LNCaP clone FGC (cell line): Measurements from ENCODE around the gene PEPD.
"Not testable (repeated sequence)": the region's sequence is repeated elsewhere in the genome, so short reads cannot be mapped to it uniquely, and the experiment has no call there.

Experiments used
- DNase-seq: peaks from one replicate; pipeline ENCODE4 v3.0.0-alpha.2; 2011; ENCODE audit warnings: low read depth
- H3K4me3 ChIP-seq: 2 replicates; pipeline ENCODE4 v1.5.1; 2011; ENCODE audit warnings: mild to moderate bottlenecking, low read depth, low read length, control low read depth
- CTCF ChIP-seq: IDR thresholded peaks from 2 replicates; pipeline ENCODE4 v1.5.1; 2012; ENCODE audit warnings: mild to moderate bottlenecking; ENCODE audit not compliant: control insufficient read depth, insufficient read depth; ENCODE audit errors: extremely low read depth

Gene PEPD

GRCh38 chr19:33521480-33522370 lies at the start of gene PEPD:
Gene PEPD (minus strand): TSS chr19:33521791. CDS start chr19:33521760, 31 bp downstream.
- peak within 1 kb of the TSS; percentile 89 for H3K4me3 ChIP-seq
- DNase-seq, result peak; percentile 43
- no peak for TF ChIP-seq CTCF

DNA sequence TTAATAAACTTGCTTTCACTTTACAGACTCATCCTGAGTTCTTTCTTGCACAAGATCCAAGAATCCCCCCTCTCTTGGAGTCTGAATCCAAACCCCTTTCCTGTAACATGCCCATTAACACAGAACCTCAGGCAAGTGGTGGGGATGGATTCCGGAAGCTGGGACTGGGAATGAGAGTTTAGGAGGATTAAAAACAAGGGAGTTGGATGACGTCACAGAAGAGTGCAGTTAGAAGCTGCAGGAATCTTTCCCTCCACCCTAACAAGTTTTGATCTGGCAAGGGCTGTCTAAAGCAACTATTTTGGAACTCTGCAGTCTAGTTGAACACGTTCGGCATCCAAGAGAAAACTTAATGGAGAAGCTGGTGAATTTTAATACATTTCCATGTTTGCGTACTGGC lies 48.2 kb upstream of the PEPD start:
- TF ChIP-seq CTCF, result no peak
- DNase-seq, result no peak
- H3K4me3 ChIP-seq, result no peak overlapping the region

DNA sequence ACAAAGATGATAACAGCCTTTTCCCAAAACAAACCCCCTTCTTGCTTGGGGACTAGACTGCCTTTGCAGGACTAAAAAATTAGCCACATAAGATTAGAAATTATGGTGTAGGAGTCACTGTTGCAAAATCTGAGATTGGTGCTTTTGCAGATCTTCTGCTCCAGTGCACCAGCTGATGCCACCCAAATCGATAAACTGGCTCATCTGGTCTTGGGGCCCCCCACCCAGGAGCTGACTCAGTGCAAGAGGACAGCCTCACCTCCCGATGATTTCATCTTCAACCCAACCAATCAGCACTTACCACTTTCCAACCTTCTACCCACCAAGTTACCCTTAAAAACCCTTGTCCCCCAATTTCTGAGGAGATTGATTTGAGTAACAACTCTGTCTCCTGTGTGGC lies 47.1 kb upstream of the PEPD start:
- H3K4me3 ChIP-seq, result no peak overlapping the region
- TF ChIP-seq CTCF, result no peak
- DNase-seq, result no peak

DNA sequence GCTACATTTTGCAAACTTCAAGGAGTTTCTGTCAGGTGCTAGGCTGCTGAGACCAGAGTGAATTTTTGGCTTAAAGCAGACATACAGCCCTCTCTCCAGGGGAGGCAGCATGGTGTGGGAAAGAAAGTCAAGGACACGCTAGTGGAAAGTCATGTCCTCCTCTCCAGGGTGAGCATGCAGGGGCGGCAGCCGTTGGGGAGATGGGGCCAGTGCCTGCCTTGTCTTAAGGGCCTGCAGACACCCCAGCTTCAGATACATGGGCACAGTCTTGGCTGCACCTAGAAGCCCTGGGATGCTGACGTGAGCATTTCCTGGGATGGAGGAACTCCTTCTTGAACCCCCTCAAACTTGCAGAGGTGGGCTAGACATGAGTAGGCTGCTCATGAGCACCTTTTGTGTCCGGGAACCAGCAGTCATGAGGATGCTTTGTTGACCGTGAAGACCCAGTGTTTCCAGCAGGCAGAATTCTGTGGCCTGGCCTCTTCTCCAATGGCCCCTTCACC lies 43.3 kb upstream of the PEPD start:
- no peak for DNase-seq
- no peak for TF ChIP-seq CTCF
- no peak overlapping the region for H3K4me3 ChIP-seq

GRCh38 chr19:33562636-33563035 lies 41.0 kb upstream of the PEPD start:
- H3K4me3 ChIP-seq, result no peak overlapping the region
- DNase-seq, result no peak
- no peak for TF ChIP-seq CTCF

DNA sequence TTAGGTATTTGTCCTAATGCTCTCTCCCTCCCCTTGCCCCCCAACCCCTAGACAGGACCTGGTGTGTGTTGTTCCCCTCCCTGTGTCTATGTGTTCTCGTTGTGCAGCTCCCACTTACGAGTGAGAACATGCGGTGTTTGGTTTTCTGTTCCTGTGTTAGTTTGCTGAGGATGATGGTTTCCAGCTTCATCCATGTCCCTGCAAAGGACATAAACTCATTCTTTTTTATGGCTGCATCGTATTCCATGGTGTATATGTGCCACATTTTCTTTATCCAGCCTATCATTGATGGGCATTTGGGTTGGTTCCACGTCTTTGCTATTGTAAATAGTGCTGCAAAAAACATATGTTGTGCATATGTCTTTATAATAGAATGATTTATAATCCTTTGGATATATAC lies 40.1 kb upstream of the PEPD start:
- H3K4me3 ChIP-seq, DNase-seq: not testable (repeated sequence)

DNA sequence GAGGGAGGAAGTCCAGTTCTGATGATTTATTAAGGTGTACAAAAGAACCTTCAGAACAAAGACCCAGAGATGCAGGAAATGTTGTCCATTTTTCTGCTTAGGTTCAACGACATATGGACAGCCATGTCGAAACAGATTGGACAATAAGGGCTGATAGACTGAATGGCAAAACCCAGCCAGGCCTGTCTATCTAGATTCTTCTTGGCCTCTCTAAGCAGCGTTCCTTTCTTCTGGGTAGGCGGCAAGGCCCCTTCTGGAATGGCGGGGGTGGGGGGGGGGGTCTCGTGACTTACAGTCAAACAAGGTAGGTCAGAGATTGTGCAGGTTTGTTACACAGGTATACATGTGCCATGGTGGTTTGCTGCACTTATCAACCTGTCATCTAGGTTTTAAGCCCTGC lies 39.7 kb upstream of the PEPD start:
- TF ChIP-seq CTCF, result no peak
- DNase-seq, result no peak
- no peak overlapping the region for H3K4me3 ChIP-seq
